Frontal cortex (tissue), 4 donors: ENCODE data around the gene C1orf210. TPM values are rescaled to one million over a fixed set of nuclear protein-coding genes. Genes with fewer than 3 reads are reported as not detected.

Experiments used
- DNase-seq, 2 donors: peaks; one replicate each; pipeline ENCODE4 v3.0.0; 2012; ENCODE audit warnings: low spot score in 2 of 2
- FAIRE-seq: peaks from 2 replicates; lab custom pipeline; 2012; peaks lifted over from hg19 to GRCh38; lab: Jason Lieb, UNC
- total RNA-seq: library from RNA; depleted of rRNA; stranded (reverse); fragments of >200 nt; gene quantifications from one replicate; pipeline ENCODE4 v1.2.3, GENCODE V29; 2014
- donor health status: control.
- donor health status: control.
- donor health status: control.

Gene C1orf210
- total RNA-seq, 1 donor from 2014 or later: not detected

DNA sequence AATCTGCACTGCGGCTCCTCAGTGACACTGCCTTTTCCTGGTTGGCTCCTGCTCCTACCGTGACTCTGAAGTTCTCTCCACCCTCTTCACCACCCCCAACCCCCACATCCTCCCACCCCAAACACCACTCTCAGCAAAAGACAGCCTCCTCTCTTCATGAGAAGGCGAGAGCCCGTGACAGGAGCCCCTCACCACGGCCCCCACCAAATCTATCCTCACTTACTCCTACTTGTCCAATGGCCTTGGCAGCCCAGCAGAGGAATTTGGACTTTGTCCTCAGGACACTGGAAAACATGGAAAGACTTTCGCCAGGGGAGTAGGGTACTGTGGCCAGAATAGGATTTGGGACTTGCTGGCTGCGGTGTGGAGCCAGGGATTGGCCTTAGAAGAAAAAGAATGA lies 8.7 kb downstream of the C1orf210 start:
- no peak for DNase-seq
- no peak for FAIRE-seq

DNA sequence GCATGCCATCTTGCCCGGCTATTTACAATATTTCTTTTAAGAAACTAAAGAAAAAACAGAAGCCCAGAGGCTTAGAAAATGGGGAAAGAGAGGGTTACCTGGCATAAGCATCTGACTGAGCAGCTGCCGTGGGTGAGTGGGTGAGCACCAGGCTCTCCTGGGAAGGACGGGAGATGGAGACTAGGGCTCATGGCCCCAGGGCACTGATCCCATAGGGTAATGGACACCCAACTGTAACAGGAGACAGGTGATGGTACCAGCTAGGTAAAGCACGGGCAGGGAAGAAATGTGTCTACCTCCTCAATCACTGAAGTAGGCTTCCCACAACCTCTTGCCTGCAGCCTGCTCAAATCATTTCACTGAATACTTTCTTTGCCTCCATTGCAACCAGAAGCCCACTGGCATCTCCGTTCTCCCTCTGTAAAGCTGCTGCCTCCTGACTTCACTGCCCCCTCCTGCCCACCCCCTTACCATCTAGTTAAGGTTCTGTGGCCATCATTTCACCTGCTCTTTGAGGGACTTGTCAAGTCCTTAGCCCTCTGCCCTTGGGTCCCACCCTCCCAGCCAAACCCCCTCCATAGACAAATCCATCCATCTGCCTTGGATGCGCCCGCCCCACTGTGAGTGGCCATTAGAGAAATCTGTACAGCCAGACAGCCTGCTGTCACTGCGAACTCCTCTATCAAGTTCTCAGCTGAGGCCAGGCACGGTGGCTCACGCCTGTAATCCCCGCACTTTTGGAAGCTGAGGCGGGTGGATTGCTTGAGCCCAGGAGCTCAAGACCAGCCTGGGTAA lies 9.4 kb downstream of the C1orf210 start:
- no peak for FAIRE-seq
- no peak for DNase-seq

DNA sequence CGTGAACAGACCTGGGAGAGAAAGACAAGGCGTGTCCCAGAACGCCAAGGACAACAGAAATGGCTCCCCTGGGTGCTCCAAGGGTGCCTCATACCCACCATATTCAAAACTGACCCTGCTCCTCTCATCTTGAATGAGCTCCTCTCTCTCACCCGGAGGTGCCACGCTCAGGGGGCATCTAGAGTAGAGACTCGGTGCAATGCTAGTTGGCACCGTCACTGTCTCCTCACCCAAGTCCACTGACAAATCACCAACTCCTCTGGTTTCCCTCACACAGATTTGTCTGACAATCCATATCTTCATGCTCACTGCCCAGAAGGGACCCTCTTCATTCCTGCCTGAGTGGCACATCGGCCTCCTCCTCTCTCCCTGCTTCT lies 10.6 kb downstream of the C1orf210 start:
- FAIRE-seq (no peak), DNase-seq (no peak)

DNA sequence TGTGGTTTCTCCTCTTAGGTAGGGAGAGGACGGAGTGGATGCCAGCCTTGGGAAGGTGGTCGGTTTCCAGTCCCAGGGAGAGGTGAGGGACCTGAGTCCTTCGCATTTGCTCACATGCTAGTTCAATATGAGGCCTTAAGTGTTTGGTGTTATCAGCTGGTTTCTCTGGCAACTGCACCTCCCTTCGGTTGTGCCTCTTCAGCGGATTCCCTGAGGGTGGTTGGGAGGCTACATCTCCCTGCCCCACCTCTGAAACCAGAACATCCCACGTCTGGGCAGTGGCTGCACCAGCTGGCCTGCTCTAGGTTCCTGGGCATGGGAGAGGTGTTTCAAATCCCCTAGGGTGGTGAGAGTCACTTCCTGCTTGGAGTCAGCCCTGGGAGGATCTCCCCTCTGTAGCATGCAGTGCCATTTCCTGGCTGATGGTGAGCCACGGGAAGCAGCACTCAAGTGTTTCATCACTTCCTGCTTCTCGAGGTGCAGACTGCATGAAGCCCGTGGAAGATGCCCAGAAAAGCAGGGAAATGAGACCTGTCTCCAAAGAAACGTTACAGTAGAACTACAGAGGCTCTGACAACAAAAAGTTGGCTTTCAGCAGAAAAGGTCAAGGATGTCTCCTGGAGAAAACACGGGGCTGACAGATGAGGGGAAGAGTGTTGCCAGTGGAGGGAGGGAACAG lies 11.1 kb downstream of the C1orf210 start:
- DNase-seq (peak in 1 of 2 donors; percentile 53), FAIRE-seq (no peak)

DNA sequence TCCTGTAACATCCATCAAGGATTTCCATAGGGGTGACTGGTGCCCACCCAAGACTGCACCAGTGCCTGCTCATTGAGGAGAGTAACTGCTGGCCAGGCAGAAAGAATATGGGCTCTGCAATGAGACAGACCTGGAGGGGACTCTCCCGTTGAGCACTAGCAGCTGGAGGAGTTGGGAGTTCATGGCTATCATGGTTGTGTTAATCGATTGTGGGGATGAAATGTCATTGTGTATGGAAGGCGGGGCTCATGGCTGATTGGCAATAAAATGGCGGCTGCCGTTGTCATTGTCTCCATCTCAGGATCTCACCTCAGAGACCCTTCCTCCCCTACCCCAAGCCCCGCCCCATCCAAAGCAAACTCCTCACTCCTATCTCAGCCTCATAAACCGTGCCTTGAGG lies 11.7 kb downstream of the C1orf210 start:
- DNase-seq (no peak), FAIRE-seq (no peak)

DNA sequence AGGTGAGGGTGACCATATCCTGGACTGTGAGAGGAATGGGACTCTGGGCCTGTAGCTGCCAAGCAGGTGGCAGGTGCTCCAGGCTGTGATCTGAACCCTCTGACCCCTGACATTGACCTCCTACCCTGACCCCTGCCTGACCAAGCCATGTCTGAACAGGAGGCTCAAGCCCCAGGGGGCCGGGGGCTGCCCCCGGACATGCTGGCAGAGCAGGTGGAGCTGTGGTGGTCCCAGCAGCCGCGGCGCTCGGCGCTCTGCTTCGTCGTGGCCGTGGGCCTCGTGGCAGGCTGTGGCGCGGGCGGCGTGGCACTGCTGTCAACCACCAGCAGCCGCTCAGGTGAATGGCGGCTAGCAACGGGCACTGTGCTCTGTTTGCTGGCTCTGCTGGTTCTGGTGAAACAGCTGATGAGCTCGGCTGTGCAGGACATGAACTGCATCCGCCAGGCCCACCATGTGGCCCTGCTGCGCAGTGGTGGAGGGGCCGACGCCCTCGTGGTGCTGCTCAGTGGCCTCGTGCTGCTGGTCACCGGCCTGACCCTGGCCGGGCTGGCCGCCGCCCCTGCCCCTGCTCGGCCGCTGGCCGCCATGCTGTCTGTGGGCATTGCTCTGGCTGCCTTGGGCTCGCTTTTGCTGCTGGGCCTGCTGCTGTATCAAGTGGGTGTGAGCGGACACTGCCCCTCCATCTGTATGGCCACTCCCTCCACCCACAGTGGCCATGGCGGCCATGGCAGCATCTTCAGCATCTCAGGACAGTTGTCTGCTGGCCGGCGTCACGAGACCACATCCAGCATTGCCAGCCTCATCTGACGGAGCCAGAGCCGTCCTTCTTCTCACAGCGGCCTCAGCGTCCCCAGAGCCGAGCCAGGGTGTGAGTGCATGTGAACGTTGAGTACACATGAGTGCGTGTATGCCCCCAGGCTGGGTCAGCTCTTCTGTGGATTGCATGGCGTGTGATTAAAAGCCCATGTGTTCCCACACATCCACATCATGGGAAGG lies 12.5 kb downstream of the C1orf210 start:
- DNase-seq (no peak), FAIRE-seq (no peak)

DNA sequence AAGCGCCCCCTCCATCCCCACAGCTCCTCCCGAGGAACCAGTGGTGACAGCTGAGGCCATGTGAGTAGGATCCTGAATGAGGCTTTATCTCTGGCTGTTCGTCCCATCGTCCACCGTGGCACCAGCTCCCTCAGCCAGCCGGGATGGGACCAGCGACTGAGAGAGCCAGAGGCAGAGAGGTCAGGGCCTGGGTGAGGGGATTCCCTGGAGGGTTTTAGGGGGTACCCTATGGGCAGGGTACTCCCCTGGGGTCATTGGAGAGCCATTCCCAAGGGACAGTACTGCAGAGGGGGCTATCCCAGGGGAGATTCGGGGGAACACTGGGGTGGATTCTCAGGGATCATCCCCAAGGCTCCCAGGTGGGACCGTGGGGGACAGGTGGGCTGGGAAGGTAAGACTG lies 13.2 kb downstream of the C1orf210 start:
- peak; percentile 61 to 76 for DNase-seq

DNA sequence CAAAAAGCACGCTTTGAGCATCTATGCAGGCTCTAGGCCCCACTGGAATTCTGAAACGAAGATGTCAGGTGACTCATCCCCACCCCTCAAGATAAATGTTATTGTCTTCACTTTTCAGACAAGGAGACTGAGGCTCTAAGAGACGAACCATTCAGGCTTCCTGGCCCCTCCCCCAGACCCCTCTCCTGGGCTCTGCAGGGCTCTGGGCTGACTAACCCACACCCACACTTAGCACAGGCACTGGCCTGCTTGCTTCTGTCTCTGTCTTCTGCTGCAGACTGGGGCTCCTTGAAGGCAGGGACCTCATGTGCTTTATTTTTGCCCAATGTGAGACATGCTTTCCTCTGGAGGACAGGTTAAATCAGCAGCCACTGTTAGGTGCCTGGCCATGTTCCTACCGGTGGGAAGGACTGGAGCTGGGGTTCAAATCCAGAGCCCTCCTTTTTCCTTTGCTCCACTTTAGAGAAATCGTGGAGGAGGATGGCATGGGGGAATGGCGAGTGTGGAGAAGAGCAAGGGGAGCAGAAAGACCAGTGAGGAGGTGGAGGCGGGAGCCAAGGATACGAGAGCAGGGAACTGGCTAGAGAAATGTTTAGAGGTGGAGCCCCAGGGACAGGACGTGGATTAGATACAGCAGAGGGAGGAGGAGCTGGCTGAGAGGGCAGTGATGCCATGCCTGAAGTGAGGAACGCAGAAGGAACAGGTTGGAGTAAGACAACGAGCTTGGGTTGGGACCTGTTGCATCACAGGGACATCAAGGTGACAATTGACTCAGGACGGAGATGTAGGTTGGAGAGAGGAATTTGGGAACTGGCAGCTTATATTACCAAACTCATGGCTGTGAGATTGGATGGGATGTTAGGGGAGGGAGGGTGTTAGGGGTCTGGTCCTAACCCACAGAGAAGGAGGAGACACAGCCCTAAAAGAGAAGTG lies 13.9 kb downstream of the C1orf210 start:
- FAIRE-seq: no peak
- no peak for DNase-seq

More for the DNA sequence above, 13.2 kb downstream of the C1orf210 start:
- FAIRE-seq: no peak

DNA sequence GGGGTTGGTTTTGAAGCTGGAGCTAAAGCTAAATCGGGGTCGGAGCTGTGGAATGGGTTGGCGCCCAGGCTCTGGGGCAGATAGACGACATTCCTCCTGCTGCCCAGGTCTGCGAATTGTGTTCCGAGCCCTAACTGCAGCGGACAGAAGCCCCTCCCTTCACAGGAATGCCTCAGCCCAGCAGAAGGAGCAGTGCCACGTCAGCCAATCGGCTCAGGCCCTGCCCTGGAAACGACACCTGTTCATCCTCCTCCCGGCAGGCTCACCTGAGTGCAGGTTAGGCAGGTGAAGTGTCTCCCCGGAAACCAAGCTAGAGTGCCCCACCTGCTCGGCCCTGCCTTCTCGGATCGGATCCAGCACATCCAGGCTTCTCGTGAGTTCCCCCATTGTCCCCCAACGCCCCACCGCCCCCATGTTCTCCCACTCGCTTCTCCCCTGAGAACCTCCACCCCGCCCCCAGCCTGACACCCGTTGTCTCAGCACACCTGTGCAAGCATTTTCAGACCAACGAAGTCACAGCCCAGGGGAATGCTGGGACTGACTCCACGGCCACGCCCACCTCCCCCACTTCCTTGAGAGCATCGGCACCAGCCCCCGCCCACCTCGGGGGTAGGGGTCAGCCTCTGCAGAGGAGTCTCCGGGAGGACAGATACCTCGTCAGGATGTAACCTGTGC lies 14.8 kb downstream of the C1orf210 start:
- FAIRE-seq (no peak), DNase-seq (no peak)

DNA sequence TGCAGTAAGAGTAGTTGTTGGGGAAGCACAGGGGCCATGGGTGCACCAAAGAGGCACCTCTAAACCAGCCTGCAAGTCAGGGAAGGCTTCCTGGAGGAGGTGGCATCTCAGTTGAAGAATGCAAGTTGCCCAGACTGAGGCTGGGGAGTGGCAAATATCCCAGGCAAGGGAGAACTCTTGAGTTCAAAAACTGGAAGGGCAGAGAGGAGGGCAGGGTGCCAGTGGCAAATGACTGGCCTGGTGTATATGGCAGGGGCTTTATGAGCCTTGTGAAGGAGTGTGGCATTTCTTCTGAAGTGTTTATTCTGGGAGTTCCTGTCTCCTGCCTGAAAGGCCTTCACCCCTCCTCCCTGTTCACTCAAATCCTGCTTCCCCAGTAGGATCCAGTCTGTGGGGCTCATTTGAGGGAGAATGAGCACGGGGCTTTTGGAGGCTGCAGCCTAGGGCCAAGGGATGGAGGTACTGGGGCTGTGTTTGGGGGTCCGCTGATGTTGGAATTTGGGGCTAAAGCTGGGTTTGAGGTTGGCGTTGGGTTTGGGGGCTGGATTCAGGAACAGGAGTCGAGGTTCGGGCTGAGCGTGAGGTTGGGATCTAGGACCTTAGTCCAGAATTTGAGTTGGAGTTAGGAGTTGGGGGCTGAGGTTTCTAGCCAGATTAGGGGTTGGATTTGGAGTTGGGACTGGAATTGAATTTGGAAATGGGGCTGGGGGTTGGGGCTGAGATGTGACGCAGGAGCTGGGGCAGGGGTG lies 15.6 kb downstream of the C1orf210 start, which contains the start of gene TMEM125:
Gene TMEM125 (plus strand): TSS at position 357 of the 749 bp plus-strand sequence. CDS start 2,740 bp downstream, outside the sequence.
- DNase-seq (no peak), FAIRE-seq (no peak)

DNA sequence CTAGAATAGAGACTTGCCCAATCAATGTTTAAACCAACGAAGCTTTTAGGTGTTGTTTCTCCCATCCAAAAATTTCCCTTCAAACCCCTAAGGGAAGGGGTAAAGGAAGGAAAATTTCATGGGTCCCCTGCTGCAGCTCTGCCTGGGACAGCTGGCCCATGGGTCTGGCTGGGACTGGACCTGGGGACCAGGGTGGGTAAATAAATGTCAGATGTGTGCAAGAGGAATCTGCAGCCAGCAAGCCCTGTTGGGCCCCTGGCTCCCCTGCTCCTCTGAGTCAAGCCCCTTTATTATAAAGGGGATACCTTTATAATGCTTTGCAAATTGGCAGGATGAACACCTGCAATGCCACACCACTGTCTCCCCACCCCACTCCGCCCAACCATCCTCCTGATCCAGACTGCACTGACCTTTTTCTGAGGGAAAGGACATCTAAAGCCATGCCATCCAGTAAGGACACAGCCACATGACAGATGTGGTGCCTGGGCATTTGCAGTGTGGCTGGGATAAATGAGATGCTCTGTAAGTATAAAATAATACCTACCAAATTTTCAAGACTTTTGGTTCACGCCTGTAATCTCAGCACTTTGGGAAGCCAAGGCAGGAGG lies 17.5 kb downstream of the C1orf210 start:
- DNase-seq (no peak), FAIRE-seq (no peak)

DNA sequence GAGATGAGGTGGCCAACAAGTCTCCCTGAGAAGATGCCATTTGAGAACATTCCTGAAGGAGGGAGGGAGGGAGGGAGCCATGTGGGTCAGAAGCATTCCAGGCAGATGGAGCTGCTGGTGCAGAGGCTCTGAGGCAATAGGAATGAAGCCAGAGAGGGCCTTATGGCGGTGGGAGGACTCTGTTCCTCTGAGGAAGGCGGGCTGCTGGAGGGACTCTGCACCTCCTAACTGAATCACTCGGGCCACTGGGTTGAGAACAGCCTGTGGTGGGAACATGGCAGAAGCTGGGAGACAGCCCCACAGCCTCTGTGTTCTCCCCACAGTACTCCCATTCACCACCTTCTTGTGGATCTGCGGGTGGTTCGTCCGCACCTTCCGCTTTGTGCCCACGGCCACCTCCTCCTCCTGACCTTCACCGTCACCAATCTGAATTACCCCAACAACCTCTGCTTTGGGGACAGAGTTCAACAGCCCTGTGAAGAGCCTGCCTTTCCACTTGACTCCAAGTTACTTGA lies 18.0 kb downstream of the C1orf210 start:
- FAIRE-seq: no peak
- no peak for DNase-seq

DNA sequence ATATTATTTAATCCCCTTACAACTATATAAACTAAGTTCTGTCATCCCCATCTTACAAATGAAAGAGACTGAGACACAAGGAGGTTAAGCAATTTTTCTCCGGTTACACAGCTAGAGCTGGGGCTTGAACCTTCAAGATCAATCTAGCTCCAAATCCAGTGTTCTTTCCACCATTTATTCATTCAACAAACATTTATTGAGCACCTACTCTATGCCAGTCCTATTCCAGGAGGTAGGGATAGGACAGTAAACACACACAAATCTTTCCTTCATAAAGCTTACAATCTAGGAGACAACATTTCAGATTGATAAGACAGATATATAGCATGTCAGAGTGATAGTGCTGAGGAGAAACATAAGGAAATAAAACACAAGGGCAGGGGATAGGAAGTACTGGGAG lies 18.5 kb downstream of the C1orf210 start:
- no peak for FAIRE-seq

DNA sequence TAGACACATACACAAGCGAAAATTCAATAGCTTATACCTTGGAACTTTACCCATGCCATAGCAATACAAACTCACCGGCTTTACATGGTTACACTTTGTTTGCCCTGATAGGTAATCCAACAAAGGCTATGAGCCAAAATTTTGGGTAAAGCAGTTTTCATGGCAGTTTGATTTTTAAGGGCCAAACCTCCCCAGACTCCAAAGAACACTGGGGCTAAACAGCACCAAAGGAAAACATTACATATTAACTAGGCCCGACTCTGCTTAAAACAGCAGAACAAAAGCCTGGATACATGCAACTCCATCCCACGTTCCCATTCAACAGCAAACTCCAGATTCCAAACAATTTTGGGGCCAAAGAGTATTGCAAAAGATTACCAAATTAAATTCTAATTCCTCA lies 19.9 kb downstream of the C1orf210 start:
- DNase-seq: no peak
- FAIRE-seq: no peak

More for the DNA sequence above, 18.5 kb downstream of the C1orf210 start:
- DNase-seq: no peak

DNA sequence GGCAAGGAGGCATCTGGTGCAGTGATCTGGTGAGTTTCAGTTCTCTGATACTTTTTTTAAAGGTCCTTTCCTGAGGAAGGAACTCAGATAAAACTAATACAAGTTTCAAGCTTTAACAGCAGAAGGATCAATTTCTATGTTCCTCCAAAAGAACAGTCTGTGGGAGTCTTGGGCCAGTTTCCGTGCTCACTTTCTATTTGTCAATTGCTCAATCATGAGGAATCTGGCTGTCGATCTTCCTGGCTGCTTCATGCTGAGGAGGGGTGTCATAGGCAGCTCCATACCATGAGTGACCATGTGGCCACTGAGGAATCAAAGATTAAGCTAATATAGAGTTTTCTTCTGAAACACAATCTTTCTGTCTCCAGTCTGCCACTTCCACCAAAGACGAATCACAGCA lies 27.0 kb downstream of the C1orf210 start:
- no peak for DNase-seq
- no peak for FAIRE-seq

DNA sequence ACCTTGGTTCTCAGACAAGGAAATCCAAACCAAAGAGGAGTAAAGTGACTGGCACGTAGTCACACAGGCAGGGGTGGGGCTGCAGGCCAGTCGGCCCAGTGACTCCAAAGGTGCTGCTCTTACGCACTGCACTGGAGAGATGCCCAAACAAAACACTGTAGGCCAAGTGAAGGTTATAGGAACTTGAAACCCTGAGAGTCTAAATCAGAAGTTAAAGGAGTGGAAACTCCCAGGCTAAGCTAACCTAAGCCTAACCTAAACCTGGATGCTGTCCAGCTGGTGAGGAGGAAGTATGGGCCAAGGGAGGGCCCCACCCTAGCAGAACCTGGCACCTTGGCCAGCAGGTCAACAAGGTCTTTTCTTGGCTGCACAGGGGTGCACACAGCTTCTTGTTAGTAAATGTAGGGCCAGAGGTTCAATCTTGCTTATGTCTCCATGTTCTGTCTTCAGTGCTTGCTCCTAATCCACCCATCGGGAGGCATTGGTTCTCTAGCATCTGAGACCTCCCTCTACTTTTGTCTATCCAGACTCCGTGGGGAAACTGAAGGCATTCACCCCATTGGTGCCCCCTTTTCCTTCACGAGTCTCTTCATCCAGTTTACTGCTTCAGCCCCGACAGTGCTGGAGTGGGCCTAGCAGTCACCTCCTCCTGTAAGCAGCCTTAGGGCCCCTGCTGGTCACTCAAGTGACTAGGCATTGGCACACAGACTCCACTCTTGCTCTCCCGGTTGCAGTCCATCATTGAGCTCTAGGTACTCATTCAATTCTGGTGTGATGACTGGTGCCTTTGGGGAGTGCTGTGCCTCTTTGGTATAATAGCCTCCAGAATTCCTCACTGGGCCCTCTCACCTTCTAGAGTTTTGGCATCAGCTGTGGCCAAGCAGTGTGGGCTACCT lies 28.5 kb downstream of the C1orf210 start:
- no peak for DNase-seq
- FAIRE-seq: no peak
